Measurements from ENCODE around the gene EXOC7.
A peak's percentile ranks its signal among the peaks of the same experiment; 100 is the strongest.

Gene EXOC7

GRCh38 chr17:76103274-76104139 lies at the start of gene EXOC7:
Gene EXOC7, minus strand, starts transcription at chr17:76103787. Its CDS starts 95 bp downstream, at chr17:76103692.
- DNase-seq: peak; percentile 66

- no peak for DNase-seq
Observed at GRCh38 chr17:76153202-76153601, 49.6 kb upstream of the EXOC7 start.

GRCh38 chr17:76152591-76152990 lies 49.0 kb upstream of the EXOC7 start:
- DNase-seq: no peak

- DNase-seq: no peak
Observed at GRCh38 chr17:76151896-76152454, 48.4 kb upstream of the EXOC7 start.

GRCh38 chr17:76150712-76151622 lies 47.4 kb upstream of the EXOC7 start:
- no peak for DNase-seq

GRCh38 chr17:76149214-76149613 lies 45.6 kb upstream of the EXOC7 start:
- DNase-seq: no peak

GRCh38 chr17:76148015-76148326 lies 44.4 kb upstream of the EXOC7 start:
- no peak for DNase-seq

- peak; percentile 16 for DNase-seq
Observed at GRCh38 chr17:76147211-76148014, 43.8 kb upstream of the EXOC7 start.

GRCh38 chr17:76146053-76146851 lies 42.7 kb upstream of the EXOC7 start:
- DNase-seq: no peak

- DNase-seq: no peak
Observed at GRCh38 chr17:76145231-76146052, 41.9 kb upstream of the EXOC7 start.

- no peak for DNase-seq
Observed at GRCh38 chr17:76142585-76143041, 39.0 kb upstream of the EXOC7 start.

- no peak for DNase-seq
Observed at GRCh38 chr17:76142039-76142584, 38.5 kb upstream of the EXOC7 start.

- DNase-seq: peak; percentile 71
Observed at GRCh38 chr17:76141212-76142038, 37.8 kb upstream of the EXOC7 start, which contains the start of gene FOXJ1. Gene FOXJ1, minus strand, starts transcription at chr17:76141245. Its CDS starts 850 bp downstream, at chr17:76140395.

GRCh38 chr17:76140661-76141211 lies 37.1 kb upstream of the EXOC7 start:
- DNase-seq: no peak

GRCh38 chr17:76139801-76140660 lies 36.4 kb upstream of the EXOC7 start:
- no peak for DNase-seq

- DNase-seq: no peak
Observed at GRCh38 chr17:76138896-76139752, 35.5 kb upstream of the EXOC7 start.
